ENCODE data around the gene EP400.

EP400 gene

GRCh38 chr12:132061641-132062430 is 112.1 kb downstream of the EP400 start:
- no peaks in the 10 kb centered on the region for H3K27me3 ChIP-seq (ENCODE audit: insufficient read depth, low read depth, severe bottlenecking)
- H3K36me3 ChIP-seq, result peaks cover 68% of the 10 kb centered on the region
- no peak overlapping the region for H3K4me3 ChIP-seq (ENCODE audit: low read depth, low read length)
- no peak overlapping the region for H3K27ac ChIP-seq
- no peak for TF ChIP-seq CTCF (IDR thresholded peaks at IDR 0.05; ENCODE audit: low read depth, low read length)
- no peak for DNase-seq
- H3K9me3 ChIP-seq (ENCODE audit: severe bottlenecking), result no peaks in the 10 kb centered on the region

GRCh38 chr12:132062481-132062880 is 112.7 kb downstream of the EP400 start:
- H3K36me3 ChIP-seq, result peaks cover 66% of the 10 kb centered on the region

GRCh38 chr12:132063491-132063890 is 113.7 kb downstream of the EP400 start:
- no peaks in the 10 kb centered on the region for H3K27me3 ChIP-seq (ENCODE audit: insufficient read depth, low read depth, severe bottlenecking)
- no peak for TF ChIP-seq CTCF (IDR thresholded peaks at IDR 0.05; ENCODE audit: low read depth, low read length)
- H3K4me3 ChIP-seq (ENCODE audit: low read depth, low read length), result no peak overlapping the region
- H3K27ac ChIP-seq, result no peak overlapping the region
- H3K9me3 ChIP-seq (ENCODE audit: severe bottlenecking), result no peaks in the 10 kb centered on the region
- DNase-seq, result no peak
- peaks cover 69% of the 10 kb centered on the region for H3K36me3 ChIP-seq

More at GRCh38 chr12:132062481-132062880, 112.7 kb downstream of the EP400 start:
- Histone ChIP-seq H3K4me3 (ENCODE audit: low read depth, low read length) (no peak overlapping the region), H3K9me3 (ENCODE audit: severe bottlenecking) (no peaks in the 10 kb centered on the region), H3K27ac (no peak overlapping the region), H3K27me3 (ENCODE audit: insufficient read depth, low read depth, severe bottlenecking) (no peaks in the 10 kb centered on the region)
- no peak for TF ChIP-seq CTCF (IDR thresholded peaks at IDR 0.05; ENCODE audit: low read depth, low read length)
- no peak for DNase-seq

- no peak overlapping the region for H3K27ac ChIP-seq
- H3K36me3 ChIP-seq, result peaks cover 68% of the 10 kb centered on the region
- no peak overlapping the region for H3K4me3 ChIP-seq (ENCODE audit: low read depth, low read length)
- no peak for DNase-seq
- no peaks in the 10 kb centered on the region for H3K9me3 ChIP-seq (ENCODE audit: severe bottlenecking)
- no peaks in the 10 kb centered on the region for H3K27me3 ChIP-seq (ENCODE audit: insufficient read depth, low read depth, severe bottlenecking)
- TF ChIP-seq CTCF (IDR thresholded peaks at IDR 0.05; ENCODE audit: low read depth, low read length), result no peak
Observed at GRCh38 chr12:132064631-132065030, 114.9 kb downstream of the EP400 start.

GRCh38 chr12:132065203-132065602 is 115.5 kb downstream of the EP400 start:
- no peak for DNase-seq
- H3K27me3 ChIP-seq (ENCODE audit: insufficient read depth, low read depth, severe bottlenecking), result no peaks in the 10 kb centered on the region
- H3K27ac ChIP-seq, result no peak overlapping the region

More at GRCh38 chr12:132065203-132065602, 115.5 kb downstream of the EP400 start:
- Histone ChIP-seq H3K36me3 (peaks cover 68% of the 10 kb centered on the region), H3K4me3 (ENCODE audit: low read depth, low read length) (no peak overlapping the region), H3K9me3 (ENCODE audit: severe bottlenecking) (no peaks in the 10 kb centered on the region)
- TF ChIP-seq CTCF (IDR thresholded peaks at IDR 0.05; ENCODE audit: low read depth, low read length), result no peak
